Measurements from ENCODE around the gene PTPRN2.

GRCh38 chr7:157986051-157986450 lies 601.6 kb downstream of the PTPRN2 start:
- TF ChIP-seq EZH2phosphoT487 (IDR thresholded peaks at IDR 0.05; ENCODE audit: borderline replicate concordance, low read depth), result no peak
- TF ChIP-seq GABPA (IDR thresholded peaks at IDR 0.05; ENCODE audit: low read depth), result no peak
- no peak for TF ChIP-seq RFX5 (IDR thresholded peaks at IDR 0.05; ENCODE audit: low read length)
- TF ChIP-seq MXI1 (IDR thresholded peaks at IDR 0.05; ENCODE audit: low read depth, low read length), result no peak
- no peak for TF ChIP-seq CTCF (IDR thresholded peaks at IDR 0.05)
- no peak for TF ChIP-seq SMC3 (IDR thresholded peaks at IDR 0.05; ENCODE audit: low read depth, low read length)
- no peak for TF ChIP-seq POLR2AphosphoS5 (IDR thresholded peaks at IDR 0.05; ENCODE audit: low read depth, low read length)
- no peak for TF ChIP-seq ELF1 (IDR thresholded peaks at IDR 0.05)
- TF ChIP-seq USF2 (IDR thresholded peaks at IDR 0.05; ENCODE audit: borderline replicate concordance, low read depth, low read length), result no peak
- no peak for TF ChIP-seq REST (IDR thresholded peaks at IDR 0.05; ENCODE audit: low read depth, low read length)
- no peak for TF ChIP-seq NFIC (IDR thresholded peaks at IDR 0.05; ENCODE audit: borderline replicate concordance)
- no peak for TF ChIP-seq TEAD4 (IDR thresholded peaks at IDR 0.05; ENCODE audit: borderline replicate concordance, insufficient read depth)
- no peak for TF ChIP-seq TCF12 (IDR thresholded peaks at IDR 0.05)
